HepG2 (cell line): ENCODE measurements around the gene WBP1. TPM values are rescaled to one million over a fixed set of nuclear protein-coding genes. Genes with fewer than 3 reads are reported as not detected.

Experiments
- ATAC-seq: fragments of 200-7000 bp; cut with Tn5 transposase; 3 replicates; pipeline ENCODE4 v1.9.1; 2020; ENCODE audit warnings: mild to moderate bottlenecking, moderate library complexity
- BruUV-seq: library from RNA; stranded (reverse); fragments of 400-500 nt; replicated peaks from 2 replicates; lab custom pipeline; 2021; lab: Mats Ljungman, UMichigan
- CTCF ChIA-PET: fragments of 300-600 bp; formaldehyde crosslinking; extraction: SDS; loops from one replicate; lab custom pipeline; 2021; ENCODE audit warnings: low total read pairs, inconsistent platforms, low intra/inter-chr PET ratio; lab: Yijun Ruan, JAX
- POLR2A ChIA-PET: fragments of 350-600 bp; sonication (Branson Sonifier 250); formaldehyde crosslinking; loops from one replicate; lab custom pipeline; 2020; ENCODE audit warnings: antibody characterized with exemption, inconsistent platforms; lab: Yijun Ruan, JAX
- DNase-seq: peaks from one replicate; pipeline ENCODE4 v3.0.0-alpha.2; 2015; ENCODE audit warnings: low spot score
- FAIRE-seq: peaks from 3 replicates; lab custom pipeline; 2011; peaks lifted over from hg19 to GRCh38; lab: Jason Lieb, UNC
- H2AFZ ChIP-seq: one replicate; pipeline ENCODE4 v1.6.1; 2011; ENCODE audit warnings: low read length, inconsistent platforms
- H3K27ac ChIP-seq: fragments of 300-600 bp; 3 replicates; pipeline ENCODE4 v1.8.0; 2011; ENCODE audit warnings: mixed run types, mild to moderate bottlenecking, mixed read lengths, low read length, inconsistent platforms; ENCODE audit not compliant: insufficient read depth; ENCODE audit errors: extremely low read length
- H3K27me3 ChIP-seq, 2 experiments: fragments of 200-600 bp in 1 of 2; 2 replicates in 1 of 2; 3 replicates in 1 of 2; pipeline versions ENCODE4 v1.6.0 to v1.8.0; 2011; ENCODE audit warnings: low read length in 2 of 2, mild to moderate bottlenecking in 2 of 2, moderate library complexity in 2 of 2, inconsistent platforms in 1 of 2; ENCODE audit not compliant: insufficient read depth in 2 of 2, control insufficient read depth in 1 of 2
- H3K36me3 ChIP-seq, 2 experiments: fragments of 200-600 bp in 1 of 2; replicated peaks in 1 of 2; 2 replicates in 1 of 2; 3 replicates in 1 of 2; pipeline versions ENCODE4 v1.5.1 to v1.8.0; 2011; ENCODE audit warnings: low read length in 2 of 2, inconsistent platforms in 1 of 2; ENCODE audit not compliant: insufficient read depth in 2 of 2, control insufficient read depth in 1 of 2
- H3K4me1 ChIP-seq: 2 replicates; pipeline ENCODE4 v1.5.1; 2012; ENCODE audit warnings: low read length, inconsistent platforms; ENCODE audit not compliant: insufficient read depth
- H3K4me2 ChIP-seq: 2 replicates; pipeline ENCODE4 v1.6.0; 2011; ENCODE audit warnings: low read depth, low read length, inconsistent platforms
- H3K4me3 ChIP-seq, 3 experiments: fragments of 200-600 bp in 1 of 3; sonication (generic), shearing (Covaris generic) in 1 of 3; replicated peaks in 1 of 3; 2 replicates each; pipeline ENCODE4 v1.5.1; 2011 to 2016; ENCODE audit warnings: low read length in 3 of 3, inconsistent platforms in 2 of 3, low read depth in 2 of 3, mild to moderate bottlenecking in 2 of 3, control low read depth in 1 of 3, mixed read lengths in 1 of 3; ENCODE audit not compliant: insufficient read depth in 1 of 3
- H3K79me2 ChIP-seq: one replicate; pipeline ENCODE4 v1.6.1; 2011; ENCODE audit warnings: low read length, inconsistent platforms; ENCODE audit not compliant: insufficient read depth
- H3K9ac ChIP-seq: 2 replicates; pipeline ENCODE4 v1.6.0; 2011; ENCODE audit warnings: mild to moderate bottlenecking, low read depth, low read length, inconsistent platforms; ENCODE audit not compliant: insufficient read depth
- H3K9me3 ChIP-seq: 2 replicates; pipeline ENCODE4 v1.5.1; 2012; ENCODE audit warnings: mild to moderate bottlenecking, low read length
- H4K20me1 ChIP-seq: 2 replicates; pipeline ENCODE4 v1.6.0; 2011; ENCODE audit warnings: inconsistent platforms, mild to moderate bottlenecking, low read length, moderate library complexity; ENCODE audit not compliant: insufficient read depth
- ASH2L ChIP-seq: fragments of 300-600, 200-600 bp; sonication (generic); IDR thresholded peaks from 2 replicates; pipeline ENCODE4 v1.7.0; 2017; ENCODE audit warnings: low read depth, mild to moderate bottlenecking, moderate library complexity, mixed read lengths, low read length; ENCODE audit not compliant: insufficient read length
- BRCA1 ChIP-seq: sonication (generic); formaldehyde crosslinking; IDR thresholded peaks from 2 replicates; pipeline ENCODE4 v1.4.0; 2020; ENCODE audit warnings: missing genetic modification reagents
- DZIP1 ChIP-seq: sonication (generic); formaldehyde crosslinking; IDR thresholded peaks from 2 replicates; pipeline ENCODE4 v1.5.0; 2020; ENCODE audit warnings: mild to moderate bottlenecking, missing genetic modification reagents
- FLYWCH1 ChIP-seq: sonication (generic); formaldehyde crosslinking; IDR thresholded peaks from 2 replicates; pipeline ENCODE4 v1.8.1; 2023; ENCODE audit warnings: mild to moderate bottlenecking, missing genetic modification reagents
- MAF1 ChIP-seq: sonication (generic); formaldehyde crosslinking; IDR thresholded peaks from 2 replicates; pipeline ENCODE4 v1.5.0; 2020; ENCODE audit warnings: missing genetic modification reagents, borderline replicate concordance
- MIER3 ChIP-seq: IDR thresholded peaks from 2 replicates; pipeline ENCODE4 v1.6.1; 2016; ENCODE audit warnings: missing compliant biosample characterization, borderline replicate concordance
- RAD21 ChIP-seq: fragments of 450-650 bp; formaldehyde crosslinking; IDR thresholded peaks from 2 replicates; pipeline ENCODE4 v1.5.0; 2020; ENCODE audit warnings: mild to moderate bottlenecking
- RAD51 ChIP-seq: fragments of 450-650 bp; IDR thresholded peaks from 2 replicates; pipeline ENCODE4 v1.6.1; 2016; ENCODE audit warnings: borderline replicate concordance
- SRY ChIP-seq: sonication (generic); formaldehyde crosslinking; IDR thresholded peaks from 2 replicates; pipeline ENCODE4 v1.8.0; 2022; ENCODE audit warnings: mild to moderate bottlenecking, missing genetic modification reagents
- THYN1 ChIP-seq: sonication (generic); formaldehyde crosslinking; IDR thresholded peaks from 2 replicates; pipeline ENCODE4 v1.8.1; 2023; ENCODE audit warnings: low read depth, mild to moderate bottlenecking, moderate library complexity, missing genetic modification reagents, borderline replicate concordance
- ZNF446 ChIP-seq: sonication (generic); formaldehyde crosslinking; IDR thresholded peaks from 2 replicates; pipeline ENCODE4 v1.5.0; 2020; ENCODE audit warnings: mild to moderate bottlenecking, missing genetic modification reagents
- ZNF503 ChIP-seq: sonication (generic); formaldehyde crosslinking; IDR thresholded peaks from 2 replicates; pipeline ENCODE4 v1.4.0; 2020; ENCODE audit warnings: missing genetic modification reagents
- ZNF567 ChIP-seq: sonication (generic); formaldehyde crosslinking; IDR thresholded peaks from 2 replicates; pipeline ENCODE4 v1.8.1; 2023; ENCODE audit warnings: mild to moderate bottlenecking, missing genetic modification reagents, borderline replicate concordance
- ZNF576 ChIP-seq: sonication (generic); formaldehyde crosslinking; IDR thresholded peaks from 2 replicates; pipeline ENCODE4 v1.4.0; 2020; ENCODE audit warnings: mild to moderate bottlenecking, missing genetic modification reagents
- ZNF629 ChIP-seq: sonication (generic); formaldehyde crosslinking; conservative IDR thresholded peaks from 2 replicates; pipeline ENCODE4 v1.5.0; 2020; ENCODE audit warnings: missing genetic modification reagents
- ZNF737 ChIP-seq: sonication (generic); formaldehyde crosslinking; IDR thresholded peaks from 2 replicates; pipeline ENCODE4 v1.5.0; 2020; ENCODE audit warnings: missing genetic modification reagents, mild to moderate bottlenecking, borderline replicate concordance
- ZNF816 ChIP-seq: sonication (generic); formaldehyde crosslinking; IDR thresholded peaks from 2 replicates; pipeline ENCODE4 v1.8.0; 2022; ENCODE audit warnings: missing genetic modification reagents, mild to moderate bottlenecking, borderline replicate concordance
- ZNF83 ChIP-seq: sonication (generic); formaldehyde crosslinking; IDR thresholded peaks from 2 replicates; pipeline ENCODE4 v1.4.0; 2020; ENCODE audit warnings: missing genetic modification reagents, mild to moderate bottlenecking, borderline replicate concordance
- ZNF891 ChIP-seq: sonication (generic); formaldehyde crosslinking; IDR thresholded peaks from 2 replicates; pipeline ENCODE4 v1.5.0; 2020; ENCODE audit warnings: mild to moderate bottlenecking, missing genetic modification reagents
- WGBS: methylation state at CpG from one replicate; pipeline ENCODE4 v1.1.6; 2017; ENCODE audit warnings: low lambda C conversion rate; 5-methylcytosine and 5-hydroxymethylcytosine counted together
- in situ Hi-C: cut with HindIII; loops from 2 replicates; pipeline ENCODE4 v1.10.0; 2017; ENCODE audit warnings: low pct_unique_long_range_greater_than_20kb; ENCODE audit not compliant: extremely low pct_ligation_motif_present
- intact Hi-C: fragments of 100-400 bp; cut with micrococcal nuclease; formaldehyde crosslinking; loops from one replicate; pipeline ENCODE4 v1.10.0; 2022; ENCODE audit not compliant: unreplicated experiment
- polyA plus RNA-seq, 8 experiments: library from polyadenylated mRNA; depleted of rRNA in 3 of 8; stranded (reverse) in 7 of 8; unstranded in 1 of 8; fragments of >200 nt; fragmentation: Illumina TruSeq in 4 of 8; extraction: Trizol in 4 of 8; gene quantifications; 2 replicates each; pipeline versions ENCODE4 v1.2.1 to v1.2.3, GENCODE V29; 2011 to 2016; ENCODE audit warnings: low read depth in 4 of 8, missing spikeins in 1 of 8, mixed read lengths in 1 of 8; ENCODE audit not compliant: insufficient read depth in 1 of 8
- total RNA-seq, 5 experiments: library from RNA; depleted of rRNA; stranded (reverse); fragments of >200 nt; fragmentation: Illumina TruSeq; extraction: Trizol; gene quantifications; 2 replicates each; pipeline ENCODE4 v1.2.3, GENCODE V29; 2016; ENCODE audit warnings: low read depth in 1 of 5

Gene WBP1
- total and polyA plus RNA-seq, 2 of the 13 experiments (the other 11 are each of a cell fraction or from before 2014, with no cell fraction given): 38.8 to 85.7 TPM

GRCh38 chr2:74440378-74441169 lies 17.7 kb upstream of the WBP1 start:
- under 1% methylated on average over 30 of the region's 45 CpGs for WGBS
- in situ Hi-C loops: no loop called here
- H4K20me1 ChIP-seq: peaks cover 43% of the 10 kb centered on the region
- peaks cover 66% of the 10 kb centered on the region for H3K4me1 ChIP-seq
- peak overlapping the region; percentile 91 for H3K9ac ChIP-seq
- H3K4me2 ChIP-seq: peak overlapping the region; percentile 95
- peak overlapping the region; percentile 91 for H3K27ac ChIP-seq
- peak; percentile 80 for ATAC-seq
- no peaks in the 10 kb centered on the region for H3K9me3 ChIP-seq
- intact Hi-C loops: loop anchor here (1.0 to 2.0 kb wide), 5 partner anchors 10 to 60 kb away; partner anchors contain the start of gene WBP1
- H3K27me3 ChIP-seq: no peaks in the 10 kb centered on the region; a peak in 1 of 5 replicates
- H3K4me3 ChIP-seq: peak overlapping the region; percentile 76 to 94 (median 93)
- ChIA-PET POLR2A (interaction anchor here (0.5 to 11.6 kb wide), 20 partner anchors 8 to 704 kb away, joined by 3 to 342 read pairs (median 8); partner anchors contain the start of genes AUP1, C2orf81, CCDC142 and DQX1), CTCF (interaction anchor here (0.6 kb wide), 1 partner anchor 19 kb away, joined by 3 read pairs; the partner anchor contains the start of genes C2orf81 and WDR54)
- TSS peak; percentile 93 for BruUV-seq
- H3K36me3 ChIP-seq: peaks cover 19 to 40% of the 10 kb centered on the region in 2 experiments
- peak; percentile 58 for FAIRE-seq
- DNase-seq: peak; percentile 95
- peaks cover 63% of the 10 kb centered on the region for H3K79me2 ChIP-seq
- H2AFZ ChIP-seq: no peak overlapping the region
- peak; percentile 97 for TF ChIP-seq ZNF446 (CRISPR knock-in tag)
- no peak for TF ChIP-seq BRCA1
- TF ChIP-seq MAF1 (CRISPR knock-in tag): no peak; the same call in none of the 2 replicates
- TF ChIP-seq RAD21 (CRISPR knock-in tag): peak; percentile 66
- TF ChIP-seq MIER3: peak; percentile 68; the same call in 1 of the 2 replicates
- TF ChIP-seq THYN1 (CRISPR knock-in tag): no peak
- TF ChIP-seq RAD51: no peak
- no peak for TF ChIP-seq ZNF629 (CRISPR knock-in tag)
- TF ChIP-seq ASH2L: peak; percentile 61
- 0 out of 2 replicates have a peak, but pooled peaks have one; percentile 45 for TF ChIP-seq ZNF567 (CRISPR knock-in tag)
- TF ChIP-seq ZNF83 (CRISPR knock-in tag): no peak
- no peak for TF ChIP-seq SRY (CRISPR knock-in tag)
- TF ChIP-seq ZNF816 (CRISPR knock-in tag): no peak
- no peak; the same call in 1 of the 2 replicates for TF ChIP-seq ZNF576 (CRISPR knock-in tag)
- TF ChIP-seq DZIP1 (CRISPR knock-in tag): no peak
- no peak for TF ChIP-seq ZNF891 (CRISPR knock-in tag)
- no peak for TF ChIP-seq ZNF737 (CRISPR knock-in tag)
- peak; percentile 86 for TF ChIP-seq ZNF503 (CRISPR knock-in tag)
- TF ChIP-seq FLYWCH1 (CRISPR knock-in tag): peak; percentile 78; the same call in 1 of the 2 replicates
